GM23338 (cell line): Measurements from ENCODE around the gene COLEC12. TPM values are rescaled to one million over a fixed set of nuclear protein-coding genes. Genes with fewer than 3 reads are reported as not detected.
A peak's percentile ranks its signal among the peaks of the same experiment; 100 is the strongest.

ENCODE experiments used
- ATAC-seq: fragments of 200-7000 bp; cut with Tn5 transposase; 3 replicates; pipeline ENCODE4 v1.9.1; 2020
- DNase-seq: peaks from one replicate; pipeline ENCODE4 v3.0.0-alpha.2; 2015; ENCODE audit warnings: low spot score
- H2AFZ ChIP-seq: fragments of 200-600 bp; sonication (generic); 2 replicates; pipeline ENCODE4 v1.8.0; 2016; ENCODE audit warnings: antibody characterized with exemption, mild to moderate bottlenecking, moderate library complexity
- H3F3A ChIP-seq: fragments of 200-600 bp; sonication (generic); replicated peaks from 2 replicates; pipeline ENCODE4 v1.8.0; 2017; ENCODE audit warnings: antibody characterized with exemption, mixed run types, low read depth
- H3K27ac ChIP-seq: fragments of 200-600 bp; sonication (generic); 2 replicates; pipeline ENCODE4 v1.6.1; 2016; ENCODE audit warnings: low read depth
- H3K27me3 ChIP-seq: fragments of 200-600 bp; sonication (generic); 2 replicates; pipeline ENCODE4 v1.8.0; 2016; ENCODE audit warnings: mild to moderate bottlenecking, mixed run types, moderate library complexity; ENCODE audit not compliant: insufficient read depth
- H3K36me3 ChIP-seq: fragments of 200-600 bp; sonication (generic); 2 replicates; pipeline ENCODE4 v1.8.0; 2016; ENCODE audit warnings: mild to moderate bottlenecking; ENCODE audit not compliant: insufficient read depth
- H3K4me1 ChIP-seq: fragments of 200-600 bp; sonication (generic); 2 replicates; pipeline ENCODE4 v1.8.0; 2016; ENCODE audit warnings: mild to moderate bottlenecking, moderate library complexity; ENCODE audit not compliant: insufficient read depth
- H3K4me2 ChIP-seq: fragments of 200-600 bp; sonication (generic); 2 replicates; pipeline ENCODE4 v1.7.1; 2017; ENCODE audit warnings: mixed run types
- H3K4me3 ChIP-seq: fragments of 200-600 bp; sonication (generic); 2 replicates; pipeline ENCODE4 v1.6.1; 2016; ENCODE audit warnings: mixed run types
- H3K79me2 ChIP-seq: fragments of 200-600 bp; sonication (generic); replicated peaks from 2 replicates; pipeline ENCODE4 v1.8.0; 2017; ENCODE audit warnings: mild to moderate bottlenecking; ENCODE audit not compliant: insufficient read depth
- H3K9me2 ChIP-seq: fragments of 200-600 bp; sonication (generic); 2 replicates; pipeline ENCODE4 v1.8.0; 2017; ENCODE audit not compliant: insufficient read depth
- H4K20me1 ChIP-seq: fragments of 200-600 bp; sonication (generic); replicated peaks from 2 replicates; pipeline ENCODE4 v1.8.0; 2017; ENCODE audit warnings: mild to moderate bottlenecking; ENCODE audit not compliant: insufficient read depth
- H3K27ac Mint-ChIP-seq: 2 replicates; pipeline ENCODE4 v1.8.0; 2020; ENCODE audit warnings: inconsistent platforms, mild to moderate bottlenecking, moderate library complexity, mixed read lengths
- H3K27me3 Mint-ChIP-seq: 3 replicates; pipeline ENCODE4 v1.8.0; 2022; ENCODE audit warnings: low read depth, mild to moderate bottlenecking, moderate library complexity, mixed read lengths, inconsistent platforms; ENCODE audit not compliant: insufficient read depth, poor library complexity
- H3K36me3 Mint-ChIP-seq: 3 replicates; pipeline ENCODE4 v1.8.0; 2021; ENCODE audit warnings: low read depth, mild to moderate bottlenecking, inconsistent platforms, moderate library complexity, mixed read lengths
- H3K4me1 Mint-ChIP-seq: 3 replicates; pipeline ENCODE4 v1.8.0; 2020; ENCODE audit warnings: mild to moderate bottlenecking, inconsistent platforms, mixed read lengths
- H3K4me3 Mint-ChIP-seq: 3 replicates; pipeline ENCODE4 v1.8.0; 2021; ENCODE audit warnings: moderate library complexity, mild to moderate bottlenecking, inconsistent platforms, mixed read lengths
- H3K9me3 Mint-ChIP-seq: 3 replicates; pipeline ENCODE4 v1.8.0; 2020; ENCODE audit warnings: moderate library complexity, mild to moderate bottlenecking, inconsistent platforms, mixed read lengths
- EZH2 ChIP-seq: fragments of 200-600 bp; sonication (generic); IDR thresholded peaks from one replicate; pipeline ENCODE4 v1.8.0; 2017; ENCODE audit warnings: antibody characterized with exemption, mild to moderate bottlenecking, low read depth; ENCODE audit not compliant: unreplicated experiment
- NANOG ChIP-seq: IDR thresholded peaks from 2 replicates; pipeline ENCODE4 v1.6.1; 2016; ENCODE audit warnings: antibody characterized with exemption, borderline replicate concordance
- POLR2AphosphoS5 ChIP-seq: IDR thresholded peaks from 2 replicates; pipeline ENCODE4 v1.6.1; 2016; ENCODE audit warnings: antibody characterized with exemption, low read depth
- ZNF114 ChIP-seq: fragments of 250-450 bp; sonication (Bioruptor Pico); IDR thresholded peaks from 2 replicates; pipeline ENCODE4 v1.5.0; 2020; ENCODE audit warnings: mild to moderate bottlenecking, moderate library complexity
- ZNF331 ChIP-seq: fragments of 250-450 bp; sonication (Bioruptor Pico); IDR thresholded peaks from 2 replicates; pipeline ENCODE4 v1.5.0; 2020; ENCODE audit warnings: low read depth, mild to moderate bottlenecking, moderate library complexity
- polyA plus RNA-seq: library from polyadenylated mRNA; unstranded; fragments of >200 nt; fragmentation: Nextera tagmentation; extraction: Ambion mirVana; gene quantifications from 2 replicates; pipeline ENCODE4 v1.2.1, GENCODE V29; 2016
- total RNA-seq: library from RNA; depleted of rRNA; stranded (reverse); fragments of >200 nt; shearing (Covaris generic); gene quantifications from 2 replicates; pipeline ENCODE4 v1.2.3, GENCODE V29; 2014
- TF ChIP-seq, protein P1 (sequence below): IDR thresholded peaks from one replicate; pipeline ENCODE4 v1.6.1; 2018; ENCODE audit warnings: antibody characterized with exemption; ENCODE audit not compliant: unreplicated experiment
- TF ChIP-seq, protein P2 (sequence below): IDR thresholded peaks from 2 replicates; pipeline ENCODE4 v1.6.1; 2016; ENCODE audit warnings: antibody characterized with exemption
- TF ChIP-seq, protein P3 (sequence below), 2 experiments: fragments of 200-600 bp in 1 of 2; sonication (generic) in 1 of 2; conservative IDR thresholded peaks; 2 replicates each; pipeline versions ENCODE4 v1.5.1 to v1.6.1; 2016 to 2017; ENCODE audit warnings: antibody characterized with exemption in 2 of 2, low read depth in 2 of 2, mild to moderate bottlenecking in 2 of 2, moderate library complexity in 1 of 2
- TF ChIP-seq, protein P4 (sequence below): fragments of 250-450 bp; sonication (Bioruptor Pico); IDR thresholded peaks from 2 replicates; pipeline ENCODE4 v1.5.0; 2020; ENCODE audit warnings: mild to moderate bottlenecking, moderate library complexity

COLEC12 gene
- total and polyA plus RNA-seq, 2 experiments from 2014 or later, result 1.1 to 3.2 TPM

DNA sequence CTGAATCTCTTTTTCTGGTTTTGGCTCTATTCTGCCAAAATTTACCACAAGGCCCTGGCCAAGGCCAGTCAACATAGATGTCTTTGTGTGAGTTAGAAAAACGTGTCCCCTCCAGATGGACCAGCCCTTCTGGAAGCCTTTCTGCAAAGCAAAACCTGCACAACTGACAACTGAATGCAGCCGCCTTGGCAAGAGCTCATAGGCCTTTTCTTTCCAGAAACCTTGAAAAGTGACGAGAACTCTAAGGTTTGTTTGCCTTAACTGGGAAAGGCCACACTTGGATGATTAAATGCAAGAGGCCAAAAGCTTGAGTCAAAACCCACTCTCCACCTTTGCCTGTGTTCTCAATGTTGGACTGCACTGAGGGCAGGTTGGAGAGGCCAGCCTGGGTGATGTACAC is 103.9 kb downstream of the COLEC12 start (continued):
- TF ChIP-seq, protein P1, sequence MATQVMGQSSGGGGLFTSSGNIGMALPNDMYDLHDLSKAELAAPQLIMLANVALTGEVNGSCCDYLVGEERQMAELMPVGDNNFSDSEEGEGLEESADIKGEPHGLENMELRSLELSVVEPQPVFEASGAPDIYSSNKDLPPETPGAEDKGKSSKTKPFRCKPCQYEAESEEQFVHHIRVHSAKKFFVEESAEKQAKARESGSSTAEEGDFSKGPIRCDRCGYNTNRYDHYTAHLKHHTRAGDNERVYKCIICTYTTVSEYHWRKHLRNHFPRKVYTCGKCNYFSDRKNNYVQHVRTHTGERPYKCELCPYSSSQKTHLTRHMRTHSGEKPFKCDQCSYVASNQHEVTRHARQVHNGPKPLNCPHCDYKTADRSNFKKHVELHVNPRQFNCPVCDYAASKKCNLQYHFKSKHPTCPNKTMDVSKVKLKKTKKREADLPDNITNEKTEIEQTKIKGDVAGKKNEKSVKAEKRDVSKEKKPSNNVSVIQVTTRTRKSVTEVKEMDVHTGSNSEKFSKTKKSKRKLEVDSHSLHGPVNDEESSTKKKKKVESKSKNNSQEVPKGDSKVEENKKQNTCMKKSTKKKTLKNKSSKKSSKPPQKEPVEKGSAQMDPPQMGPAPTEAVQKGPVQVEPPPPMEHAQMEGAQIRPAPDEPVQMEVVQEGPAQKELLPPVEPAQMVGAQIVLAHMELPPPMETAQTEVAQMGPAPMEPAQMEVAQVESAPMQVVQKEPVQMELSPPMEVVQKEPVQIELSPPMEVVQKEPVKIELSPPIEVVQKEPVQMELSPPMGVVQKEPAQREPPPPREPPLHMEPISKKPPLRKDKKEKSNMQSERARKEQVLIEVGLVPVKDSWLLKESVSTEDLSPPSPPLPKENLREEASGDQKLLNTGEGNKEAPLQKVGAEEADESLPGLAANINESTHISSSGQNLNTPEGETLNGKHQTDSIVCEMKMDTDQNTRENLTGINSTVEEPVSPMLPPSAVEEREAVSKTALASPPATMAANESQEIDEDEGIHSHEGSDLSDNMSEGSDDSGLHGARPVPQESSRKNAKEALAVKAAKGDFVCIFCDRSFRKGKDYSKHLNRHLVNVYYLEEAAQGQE, result no peak
- no peak for TF ChIP-seq POLR2AphosphoS5
- TF ChIP-seq, protein P2, sequence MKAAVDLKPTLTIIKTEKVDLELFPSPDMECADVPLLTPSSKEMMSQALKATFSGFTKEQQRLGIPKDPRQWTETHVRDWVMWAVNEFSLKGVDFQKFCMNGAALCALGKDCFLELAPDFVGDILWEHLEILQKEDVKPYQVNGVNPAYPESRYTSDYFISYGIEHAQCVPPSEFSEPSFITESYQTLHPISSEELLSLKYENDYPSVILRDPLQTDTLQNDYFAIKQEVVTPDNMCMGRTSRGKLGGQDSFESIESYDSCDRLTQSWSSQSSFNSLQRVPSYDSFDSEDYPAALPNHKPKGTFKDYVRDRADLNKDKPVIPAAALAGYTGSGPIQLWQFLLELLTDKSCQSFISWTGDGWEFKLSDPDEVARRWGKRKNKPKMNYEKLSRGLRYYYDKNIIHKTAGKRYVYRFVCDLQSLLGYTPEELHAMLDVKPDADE, result no peak
- no peak for TF ChIP-seq NANOG
- TF ChIP-seq ZNF114 (CRISPR knock-in tag), result no peak
- no peak for TF ChIP-seq ZNF331 (CRISPR knock-in tag)
- TF ChIP-seq, protein P3, sequence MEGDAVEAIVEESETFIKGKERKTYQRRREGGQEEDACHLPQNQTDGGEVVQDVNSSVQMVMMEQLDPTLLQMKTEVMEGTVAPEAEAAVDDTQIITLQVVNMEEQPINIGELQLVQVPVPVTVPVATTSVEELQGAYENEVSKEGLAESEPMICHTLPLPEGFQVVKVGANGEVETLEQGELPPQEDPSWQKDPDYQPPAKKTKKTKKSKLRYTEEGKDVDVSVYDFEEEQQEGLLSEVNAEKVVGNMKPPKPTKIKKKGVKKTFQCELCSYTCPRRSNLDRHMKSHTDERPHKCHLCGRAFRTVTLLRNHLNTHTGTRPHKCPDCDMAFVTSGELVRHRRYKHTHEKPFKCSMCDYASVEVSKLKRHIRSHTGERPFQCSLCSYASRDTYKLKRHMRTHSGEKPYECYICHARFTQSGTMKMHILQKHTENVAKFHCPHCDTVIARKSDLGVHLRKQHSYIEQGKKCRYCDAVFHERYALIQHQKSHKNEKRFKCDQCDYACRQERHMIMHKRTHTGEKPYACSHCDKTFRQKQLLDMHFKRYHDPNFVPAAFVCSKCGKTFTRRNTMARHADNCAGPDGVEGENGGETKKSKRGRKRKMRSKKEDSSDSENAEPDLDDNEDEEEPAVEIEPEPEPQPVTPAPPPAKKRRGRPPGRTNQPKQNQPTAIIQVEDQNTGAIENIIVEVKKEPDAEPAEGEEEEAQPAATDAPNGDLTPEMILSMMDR (conservative IDR thresholded peaks at IDR 0.05; ENCODE audit: low read depth in 2 of 2), result no peak
- TF ChIP-seq EZH2, result no peak

DNA sequence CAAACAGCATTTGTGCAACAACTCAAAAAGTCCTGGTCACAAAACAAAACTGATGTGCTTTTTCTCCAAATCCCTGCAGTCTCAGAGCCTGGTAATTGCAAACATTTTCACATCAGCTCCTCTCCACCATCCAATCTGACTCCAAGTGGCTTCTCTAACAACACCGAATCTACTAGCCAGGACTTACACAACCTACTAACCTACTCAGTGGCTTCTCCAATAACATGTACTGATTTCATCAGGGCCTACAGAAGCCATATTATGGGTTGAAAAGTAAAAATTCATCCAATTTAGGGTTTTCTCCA is 104.3 kb downstream of the COLEC12 start:
- Histone ChIP-seq H3K79me2 (no peaks in the 10 kb centered on the region), H3K27me3 (no peaks in the 10 kb centered on the region), H3K36me3 (no peaks in the 10 kb centered on the region), H3F3A (no peaks in the 10 kb centered on the region), H3K27ac (no peak overlapping the region), H3K4me1 (no peaks in the 10 kb centered on the region), H3K4me3 (no peak overlapping the region), H4K20me1 (no peaks in the 10 kb centered on the region), H3K4me2 (no peak overlapping the region), H2AFZ (0 out of 2 replicates have a peak overlapping the region, but pooled peaks have one; percentile 32), H3K9me2 (peaks cover 7% of the 10 kb centered on the region; the same call in 1 of the 2 replicates)
- no peaks in the 10 kb centered on the region for H3K36me3 Mint-ChIP-seq
- H3K9me3 Mint-ChIP-seq, result no peaks in the 10 kb centered on the region
- DNase-seq (no peak), ATAC-seq (no peak)
- H3K27ac Mint-ChIP-seq, result no peak overlapping the region
- H3K4me3 Mint-ChIP-seq, result no peak overlapping the region
- no peaks in the 10 kb centered on the region for H3K4me1 Mint-ChIP-seq
- no peaks in the 10 kb centered on the region for H3K27me3 Mint-ChIP-seq
- TF ChIP-seq, protein P3 (conservative IDR thresholded peaks at IDR 0.05; ENCODE audit: low read depth in 2 of 2), result no peak
- no peak for TF ChIP-seq POLR2AphosphoS5
- TF ChIP-seq, protein P4, sequence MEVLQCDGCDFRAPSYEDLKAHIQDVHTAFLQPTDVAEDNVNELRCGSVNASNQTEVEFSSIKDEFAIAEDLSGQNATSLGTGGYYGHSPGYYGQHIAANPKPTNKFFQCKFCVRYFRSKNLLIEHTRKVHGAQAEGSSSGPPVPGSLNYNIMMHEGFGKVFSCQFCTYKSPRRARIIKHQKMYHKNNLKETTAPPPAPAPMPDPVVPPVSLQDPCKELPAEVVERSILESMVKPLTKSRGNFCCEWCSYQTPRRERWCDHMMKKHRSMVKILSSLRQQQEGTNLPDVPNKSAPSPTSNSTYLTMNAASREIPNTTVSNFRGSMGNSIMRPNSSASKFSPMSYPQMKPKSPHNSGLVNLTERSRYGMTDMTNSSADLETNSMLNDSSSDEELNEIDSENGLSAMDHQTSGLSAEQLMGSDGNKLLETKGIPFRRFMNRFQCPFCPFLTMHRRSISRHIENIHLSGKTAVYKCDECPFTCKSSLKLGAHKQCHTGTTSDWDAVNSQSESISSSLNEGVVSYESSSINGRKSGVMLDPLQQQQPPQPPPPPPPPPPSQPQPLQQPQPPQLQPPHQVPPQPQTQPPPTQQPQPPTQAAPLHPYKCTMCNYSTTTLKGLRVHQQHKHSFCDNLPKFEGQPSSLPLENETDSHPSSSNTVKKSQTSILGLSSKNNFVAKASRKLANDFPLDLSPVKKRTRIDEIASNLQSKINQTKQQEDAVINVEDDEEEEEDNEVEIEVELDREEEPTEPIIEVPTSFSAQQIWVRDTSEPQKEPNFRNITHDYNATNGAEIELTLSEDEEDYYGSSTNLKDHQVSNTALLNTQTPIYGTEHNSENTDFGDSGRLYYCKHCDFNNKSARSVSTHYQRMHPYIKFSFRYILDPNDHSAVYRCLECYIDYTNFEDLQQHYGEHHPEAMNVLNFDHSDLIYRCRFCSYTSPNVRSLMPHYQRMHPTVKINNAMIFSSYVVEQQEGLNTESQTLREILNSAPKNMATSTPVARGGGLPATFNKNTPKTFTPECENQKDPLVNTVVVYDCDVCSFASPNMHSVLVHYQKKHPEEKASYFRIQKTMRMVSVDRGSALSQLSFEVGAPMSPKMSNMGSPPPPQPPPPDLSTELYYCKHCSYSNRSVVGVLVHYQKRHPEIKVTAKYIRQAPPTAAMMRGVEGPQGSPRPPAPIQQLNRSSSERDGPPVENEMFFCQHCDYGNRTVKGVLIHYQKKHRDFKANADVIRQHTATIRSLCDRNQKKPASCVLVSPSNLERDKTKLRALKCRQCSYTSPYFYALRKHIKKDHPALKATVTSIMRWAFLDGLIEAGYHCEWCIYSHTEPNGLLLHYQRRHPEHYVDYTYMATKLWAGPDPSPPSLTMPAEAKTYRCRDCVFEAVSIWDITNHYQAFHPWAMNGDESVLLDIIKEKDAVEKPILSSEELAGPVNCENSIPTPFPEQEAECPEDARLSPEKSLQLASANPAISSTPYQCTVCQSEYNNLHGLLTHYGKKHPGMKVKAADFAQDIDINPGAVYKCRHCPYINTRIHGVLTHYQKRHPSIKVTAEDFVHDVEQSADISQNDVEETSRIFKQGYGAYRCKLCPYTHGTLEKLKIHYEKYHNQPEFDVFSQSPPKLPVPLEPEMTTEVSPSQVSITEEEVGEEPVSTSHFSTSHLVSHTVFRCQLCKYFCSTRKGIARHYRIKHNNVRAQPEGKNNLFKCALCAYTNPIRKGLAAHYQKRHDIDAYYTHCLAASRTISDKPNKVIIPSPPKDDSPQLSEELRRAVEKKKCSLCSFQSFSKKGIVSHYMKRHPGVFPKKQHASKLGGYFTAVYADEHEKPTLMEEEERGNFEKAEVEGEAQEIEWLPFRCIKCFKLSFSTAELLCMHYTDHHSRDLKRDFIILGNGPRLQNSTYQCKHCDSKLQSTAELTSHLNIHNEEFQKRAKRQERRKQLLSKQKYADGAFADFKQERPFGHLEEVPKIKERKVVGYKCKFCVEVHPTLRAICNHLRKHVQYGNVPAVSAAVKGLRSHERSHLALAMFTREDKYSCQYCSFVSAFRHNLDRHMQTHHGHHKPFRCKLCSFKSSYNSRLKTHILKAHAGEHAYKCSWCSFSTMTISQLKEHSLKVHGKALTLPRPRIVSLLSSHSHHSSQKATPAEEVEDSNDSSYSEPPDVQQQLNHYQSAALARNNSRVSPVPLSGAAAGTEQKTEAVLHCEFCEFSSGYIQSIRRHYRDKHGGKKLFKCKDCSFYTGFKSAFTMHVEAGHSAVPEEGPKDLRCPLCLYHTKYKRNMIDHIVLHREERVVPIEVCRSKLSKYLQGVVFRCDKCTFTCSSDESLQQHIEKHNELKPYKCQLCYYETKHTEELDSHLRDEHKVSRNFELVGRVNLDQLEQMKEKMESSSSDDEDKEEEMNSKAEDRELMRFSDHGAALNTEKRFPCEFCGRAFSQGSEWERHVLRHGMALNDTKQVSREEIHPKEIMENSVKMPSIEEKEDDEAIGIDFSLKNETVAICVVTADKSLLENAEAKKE, result no peak
